HepG2 (cell line): ENCODE results near the gene LHX1. TPM values are rescaled to one million over a fixed set of nuclear protein-coding genes. Genes with fewer than 3 reads are reported as not detected.

Source experiments
- CCAR2 ChIP-seq: fragments of 200-400 bp; formaldehyde crosslinking; optimal IDR thresholded peaks from 2 replicates; pipeline ENCODE3; 2018; ENCODE audit warnings: low read depth, mild to moderate bottlenecking, low read length, moderate library complexity
- CHD2 ChIP-seq: IDR thresholded peaks from 2 replicates; pipeline ENCODE4 v1.6.1; 2011; ENCODE audit warnings: low read depth, low read length, improper control_type of control experiment
- GABPB1 ChIP-seq: IDR thresholded peaks from 2 replicates; pipeline ENCODE4 v1.6.1; 2016; ENCODE audit warnings: mild to moderate bottlenecking, missing genetic modification reagents, moderate library complexity, missing compliant biosample characterization
- GPN1 ChIP-seq: sonication (generic); formaldehyde crosslinking; IDR thresholded peaks from 2 replicates; pipeline ENCODE4 v1.5.1; 2020; ENCODE audit warnings: missing genetic modification reagents, borderline replicate concordance
- HIVEP1 ChIP-seq: sonication (generic); formaldehyde crosslinking; IDR thresholded peaks from 2 replicates; pipeline ENCODE4 v1.4.0; 2020; ENCODE audit warnings: mild to moderate bottlenecking, missing genetic modification reagents
- MLX ChIP-seq: IDR thresholded peaks from 2 replicates; pipeline ENCODE4 v1.6.1; 2016
- SNAPC4 ChIP-seq: sonication (generic); formaldehyde crosslinking; IDR thresholded peaks from 2 replicates; pipeline ENCODE4 v1.4.0; 2020; ENCODE audit warnings: mild to moderate bottlenecking, missing genetic modification reagents
- STAG1 ChIP-seq: sonication (generic); formaldehyde crosslinking; IDR thresholded peaks from 2 replicates; pipeline ENCODE4 v1.4.0; 2020; ENCODE audit warnings: missing genetic modification reagents
- ZBTB3 ChIP-seq: sonication (generic); formaldehyde crosslinking; IDR thresholded peaks from 2 replicates; pipeline ENCODE4 v1.4.0; 2020; ENCODE audit warnings: low read depth, mild to moderate bottlenecking, moderate library complexity, missing genetic modification reagents, borderline replicate concordance
- ZNF225 ChIP-seq: sonication (generic); formaldehyde crosslinking; IDR thresholded peaks from 2 replicates; pipeline ENCODE4 v1.4.0; 2020; ENCODE audit warnings: mild to moderate bottlenecking, missing genetic modification reagents
- ZNF274 ChIP-seq: sonication (generic); formaldehyde crosslinking; IDR thresholded peaks from 2 replicates; pipeline ENCODE4 v1.5.1; 2020; ENCODE audit warnings: mild to moderate bottlenecking, missing genetic modification reagents
- ZNF670 ChIP-seq: sonication (generic); formaldehyde crosslinking; IDR thresholded peaks from 2 replicates; pipeline ENCODE4 v1.8.0; 2022; ENCODE audit warnings: mild to moderate bottlenecking, missing genetic modification reagents, borderline replicate concordance
- polyA plus RNA-seq, 8 experiments: library from polyadenylated mRNA; depleted of rRNA in 3 of 8; stranded (reverse) in 7 of 8; unstranded in 1 of 8; fragments of >200 nt; fragmentation: Illumina TruSeq in 4 of 8; extraction: Trizol in 4 of 8; gene quantifications; 2 replicates each; pipeline versions ENCODE4 v1.2.1 to v1.2.3, GENCODE V29; 2011 to 2016; ENCODE audit warnings: low read depth in 4 of 8, missing spikeins in 1 of 8, mixed read lengths in 1 of 8; ENCODE audit not compliant: insufficient read depth in 1 of 8
- total RNA-seq, 5 experiments: library from RNA; depleted of rRNA; stranded (reverse); fragments of >200 nt; fragmentation: Illumina TruSeq; extraction: Trizol; gene quantifications; 2 replicates each; pipeline ENCODE4 v1.2.3, GENCODE V29; 2016; ENCODE audit warnings: low read depth in 1 of 5

LHX1 gene
- total and polyA plus RNA-seq, 2 of the 13 experiments (the other 11 are each of a cell fraction or from before 2014, with no cell fraction given), result not detected

DNA sequence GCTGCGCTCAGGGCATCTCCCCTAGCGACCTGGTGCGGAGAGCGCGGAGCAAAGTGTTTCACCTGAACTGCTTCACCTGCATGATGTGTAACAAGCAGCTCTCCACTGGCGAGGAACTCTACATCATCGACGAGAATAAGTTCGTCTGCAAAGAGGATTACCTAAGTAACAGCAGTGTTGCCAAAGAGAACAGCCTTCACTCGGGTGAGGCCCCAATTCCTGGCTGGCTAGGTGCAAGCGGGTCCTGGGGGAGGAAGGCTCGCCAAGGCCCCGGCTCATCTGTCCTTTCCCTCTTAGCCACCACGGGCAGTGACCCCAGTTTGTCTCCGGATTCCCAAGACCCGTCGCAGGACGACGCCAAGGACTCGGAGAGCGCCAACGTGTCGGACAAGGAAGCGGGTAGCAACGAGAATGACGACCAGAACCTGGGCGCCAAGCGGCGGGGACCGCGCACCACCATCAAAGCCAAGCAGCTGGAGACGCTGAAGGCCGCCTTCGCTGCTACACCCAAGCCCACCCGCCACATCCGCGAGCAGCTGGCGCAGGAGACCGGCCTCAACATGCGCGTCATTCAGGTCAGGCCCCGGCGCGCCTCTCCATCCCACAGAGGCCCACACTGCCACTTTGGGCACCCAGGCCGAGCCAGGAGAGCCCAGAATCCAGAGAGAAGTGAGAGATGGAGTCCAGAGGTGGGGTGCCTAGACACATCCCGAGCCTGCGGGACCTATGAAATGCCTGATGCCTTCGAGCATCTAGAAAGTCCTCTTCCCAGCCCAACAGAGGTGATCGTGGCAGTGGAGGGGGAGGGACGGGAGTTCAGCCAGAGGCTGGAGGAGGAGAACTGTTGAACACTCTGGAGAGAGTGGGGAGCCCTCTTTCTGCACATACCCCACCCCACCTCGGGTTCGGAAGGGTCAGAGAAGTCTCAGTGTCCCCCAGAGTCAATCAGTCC, 3.3 kb downstream of the LHX1 start (continued):
- no peak for TF ChIP-seq SNAPC4 (CRISPR knock-in tag)
- no peak for TF ChIP-seq HIVEP1 (CRISPR knock-in tag)
- TF ChIP-seq MLX (CRISPR knock-in tag), result no peak
- TF ChIP-seq STAG1, result no peak
- no peak for TF ChIP-seq ZNF225 (CRISPR knock-in tag)
- no peak for TF ChIP-seq GPN1 (CRISPR knock-in tag)
- no peak for TF ChIP-seq CHD2
- TF ChIP-seq ZBTB3, result no peak
- no peak for TF ChIP-seq ZNF670 (CRISPR knock-in tag)
- TF ChIP-seq ZNF274 (CRISPR knock-in tag), result no peak
- no peak for TF ChIP-seq CCAR2
- TF ChIP-seq GABPB1 (CRISPR knock-in tag), result no peak
- TF ChIP-seq, all 625 proteins: peak for 0
